BLaER1 treated with 17β-estradiol and CSF1 and Interleukin-3, amounts not matched to agents 10 nM and 100 nM (cell line): Measurements from ENCODE around the gene CUX1.

Experiments
- H3K27ac ChIP-seq, 11 experiments: shearing (Covaris generic); formaldehyde crosslinking; 2 replicates each; pipeline ENCODE4 v1.8.1; 2022
- H3K27me3 ChIP-seq, 11 experiments: shearing (Covaris generic); formaldehyde crosslinking; 2 replicates each; pipeline ENCODE4 v1.8.1; 2022
- H3K36me3 ChIP-seq, 11 experiments: shearing (Covaris generic); formaldehyde crosslinking; 2 replicates each; pipeline ENCODE4 v1.8.1; 2022
- H3K4me1 ChIP-seq, 10 experiments: shearing (Covaris generic); formaldehyde crosslinking; 2 replicates each; pipeline ENCODE4 v1.8.1; 2022
- H3K4me2 ChIP-seq, 11 experiments: shearing (Covaris generic); formaldehyde crosslinking; 2 replicates each; pipeline ENCODE4 v1.8.1; 2022
- H3K4me3 ChIP-seq, 10 experiments: shearing (Covaris generic); formaldehyde crosslinking; 2 replicates each; pipeline ENCODE4 v1.8.1; 2022
- H3K9ac ChIP-seq, 11 experiments: shearing (Covaris generic); formaldehyde crosslinking; 2 replicates each; pipeline ENCODE4 v1.8.1; 2022
- H3K9me3 ChIP-seq, 11 experiments: shearing (Covaris generic); formaldehyde crosslinking; replicated peaks in 1 of 11; 2 replicates each; pipeline ENCODE4 v1.8.1; 2022
- H4K20me1 ChIP-seq, 11 experiments: shearing (Covaris generic); formaldehyde crosslinking; 2 replicates each; pipeline ENCODE4 v1.8.1; 2022
- Cebpa-rat ChIP-seq, 11 experiments: shearing (Covaris generic); IDR thresholded peaks; 2 replicates each; pipeline ENCODE4 v1.8.1; 2022

The CUX1 gene

GRCh38 chr7:102054158-102054557, 236.7 kb downstream of the CUX1 start:
- H4K20me1 ChIP-seq: peaks cover 0 to 28% (median 0%) of the 10 kb centered on the region in 11 experiments; a peak in 10 of 22 replicates
- H3K36me3 ChIP-seq: peaks cover 10 to 82% (median 54%) of the 10 kb centered on the region in 11 experiments; a peak in 21 of 22 replicates
- H3K27me3 ChIP-seq: no peaks in the 10 kb centered on the region
- peaks cover 27 to 58% (median 53%) of the 10 kb centered on the region in 11 experiments for H3K9me3 ChIP-seq
- no peak for TF ChIP-seq Cebpa-rat (IDR thresholded peaks at IDR 0.05)
- peaks cover 9 to 48% (median 38%) of the 10 kb centered on the region in 10 experiments; a peak in 19 of 20 replicates for H3K4me1 ChIP-seq
- H3K27ac ChIP-seq: no peak overlapping the region
- H3K9ac ChIP-seq: no peak overlapping the region
- H3K4me2 ChIP-seq: peak overlapping the region in 1 of 11 experiments; percentile 30; a peak in 2 of 22 replicates
- no peak overlapping the region for H3K4me3 ChIP-seq

DNA sequence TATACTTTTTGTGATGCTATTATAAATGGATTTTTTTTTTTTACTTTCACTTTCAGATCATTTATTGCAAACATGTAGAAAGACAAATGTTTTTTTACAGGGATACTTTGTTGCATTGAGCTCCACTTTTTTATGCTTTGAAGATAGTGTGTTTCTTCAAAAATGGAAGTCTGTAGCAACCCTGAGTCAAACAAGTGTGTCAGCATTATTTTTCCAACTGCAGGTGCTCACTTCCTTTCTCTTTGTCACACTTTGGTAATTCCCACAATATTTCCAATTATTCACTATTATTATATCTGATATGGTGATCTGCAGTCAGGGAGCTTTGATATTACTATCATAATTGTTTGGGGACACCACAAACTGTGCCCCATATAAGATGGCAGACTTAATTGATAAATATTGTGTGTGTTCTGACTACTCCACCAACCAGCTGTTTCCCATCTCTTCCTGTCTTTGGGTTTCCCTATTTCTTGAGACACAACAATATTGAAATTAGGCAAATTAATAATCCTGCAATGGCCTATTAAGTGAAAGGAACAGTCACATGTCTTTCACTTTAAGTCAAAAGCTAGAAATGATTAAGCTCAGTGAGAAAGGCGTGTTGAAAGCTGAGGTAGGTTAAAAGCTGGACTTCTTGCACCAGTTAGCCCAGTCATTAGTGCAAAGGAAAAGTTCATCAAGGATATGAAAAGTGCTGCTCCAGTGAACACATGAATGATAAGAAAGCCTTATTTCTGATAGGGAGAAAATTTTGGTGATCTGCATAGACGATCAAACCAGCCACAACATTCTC, 238.0 kb downstream of the CUX1 start:
- H3K36me3 ChIP-seq: peaks cover 10 to 73% (median 49%) of the 10 kb centered on the region in 11 experiments; a peak in 21 of 22 replicates
- peaks cover 27 to 58% (median 53%) of the 10 kb centered on the region in 11 experiments for H3K9me3 ChIP-seq
- H4K20me1 ChIP-seq: peaks cover 0 to 15% (median 0%) of the 10 kb centered on the region in 11 experiments; a peak in 8 of 22 replicates

GRCh38 chr7:102059524-102059923, 242.1 kb downstream of the CUX1 start:
- Histone ChIP-seq H3K36me3 (peaks cover 10 to 41% (median 29%) of the 10 kb centered on the region in 11 experiments; a peak in 21 of 22 replicates), H3K9ac (no peak overlapping the region), H4K20me1 (peaks cover 2 to 42% (median 15%) of the 10 kb centered on the region in 11 experiments; a peak in 15 of 22 replicates), H3K4me1 (peaks cover 47 to 65% (median 57%) of the 10 kb centered on the region in 10 experiments), H3K4me2 (no peak overlapping the region), H3K9me3 (peaks cover 12 to 34% (median 29%) of the 10 kb centered on the region in 11 experiments; a peak in 21 of 22 replicates), H3K27me3 (no peaks in the 10 kb centered on the region), H3K4me3 (no peak overlapping the region), H3K27ac (no peak overlapping the region)
- TF ChIP-seq Cebpa-rat (IDR thresholded peaks at IDR 0.05): no peak

More for the DNA sequence above, 238.0 kb downstream of the CUX1 start:
- Histone ChIP-seq H3K4me3 (no peak overlapping the region), H3K4me2 (peak overlapping the region in 9 of 11 experiments; percentile 6 to 46 (median 19); a peak in 9 of 22 replicates), H3K27ac (no peak overlapping the region; a peak in 1 of 22 replicates), H3K9ac (no peak overlapping the region), H3K27me3 (no peaks in the 10 kb centered on the region), H3K4me1 (peaks cover 9 to 39% (median 28%) of the 10 kb centered on the region in 10 experiments; a peak in 18 of 20 replicates)
- TF ChIP-seq Cebpa-rat (IDR thresholded peaks at IDR 0.05): no peak

GRCh38 chr7:102061354-102061945, 244.0 kb downstream of the CUX1 start:
- peak overlapping the region; percentile 54 to 87 (median 78) for H3K27ac ChIP-seq
- peaks cover 56 to 76% (median 62%) of the 10 kb centered on the region in 10 experiments for H3K4me1 ChIP-seq
- peaks cover 5 to 61% (median 25%) of the 10 kb centered on the region in 11 experiments; a peak in 16 of 22 replicates for H4K20me1 ChIP-seq
- H3K27me3 ChIP-seq: no peaks in the 10 kb centered on the region
- H3K36me3 ChIP-seq: peaks cover 2 to 37% (median 20%) of the 10 kb centered on the region in 11 experiments; a peak in 20 of 22 replicates
- no peak overlapping the region for H3K4me3 ChIP-seq
- peak overlapping the region in 10 of 11 experiments; percentile 40 to 70 (median 62); a peak in 18 of 22 replicates for H3K9ac ChIP-seq
- no peak for TF ChIP-seq Cebpa-rat (IDR thresholded peaks at IDR 0.05)
- H3K9me3 ChIP-seq: peaks cover 2 to 15% (median 12%) of the 10 kb centered on the region in 11 experiments; a peak in 21 of 22 replicates
- H3K4me2 ChIP-seq: peak overlapping the region; percentile 56 to 89 (median 78)

DNA sequence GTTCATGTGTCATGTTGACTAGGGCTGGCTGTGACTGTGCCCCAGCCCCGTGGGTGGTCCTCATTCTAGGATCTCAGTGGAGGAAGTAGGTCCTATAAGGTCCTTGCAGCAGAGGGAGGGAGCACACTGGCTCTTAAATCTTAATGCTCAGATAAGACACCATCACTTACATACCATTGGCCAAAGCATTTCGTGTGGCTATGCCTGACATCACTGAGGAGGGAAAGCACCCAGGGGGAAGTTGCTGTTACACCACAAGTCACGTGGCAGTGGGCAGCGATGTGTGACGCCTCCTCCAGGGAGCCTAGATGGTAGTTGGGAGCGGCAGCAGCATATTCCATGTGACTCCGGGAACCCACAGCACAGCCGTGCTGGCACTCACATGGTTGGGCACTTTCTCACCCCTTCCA, 244.6 kb downstream of the CUX1 start:
- Histone ChIP-seq H3K9me3 (peaks cover 0 to 10% (median 7%) of the 10 kb centered on the region in 11 experiments; a peak in 19 of 22 replicates), H3K27ac (peak overlapping the region; percentile 54 to 87 (median 78); a peak in 21 of 22 replicates), H3K4me2 (peak overlapping the region; percentile 56 to 89 (median 78)), H3K4me1 (peaks cover 57 to 81% (median 64%) of the 10 kb centered on the region in 10 experiments), H4K20me1 (peaks cover 5 to 64% (median 25%) of the 10 kb centered on the region in 11 experiments; a peak in 16 of 22 replicates), H3K4me3 (no peak overlapping the region), H3K9ac (peak overlapping the region; percentile 40 to 70 (median 56); a peak in 17 of 22 replicates), H3K36me3 (peaks cover 0 to 34% (median 17%) of the 10 kb centered on the region in 11 experiments; a peak in 19 of 22 replicates), H3K27me3 (no peaks in the 10 kb centered on the region)
- peak in 4 of 11 experiments; percentile 14 to 71 (median 55); a peak in 4 of 22 replicates for TF ChIP-seq Cebpa-rat (IDR thresholded peaks at IDR 0.05)

DNA sequence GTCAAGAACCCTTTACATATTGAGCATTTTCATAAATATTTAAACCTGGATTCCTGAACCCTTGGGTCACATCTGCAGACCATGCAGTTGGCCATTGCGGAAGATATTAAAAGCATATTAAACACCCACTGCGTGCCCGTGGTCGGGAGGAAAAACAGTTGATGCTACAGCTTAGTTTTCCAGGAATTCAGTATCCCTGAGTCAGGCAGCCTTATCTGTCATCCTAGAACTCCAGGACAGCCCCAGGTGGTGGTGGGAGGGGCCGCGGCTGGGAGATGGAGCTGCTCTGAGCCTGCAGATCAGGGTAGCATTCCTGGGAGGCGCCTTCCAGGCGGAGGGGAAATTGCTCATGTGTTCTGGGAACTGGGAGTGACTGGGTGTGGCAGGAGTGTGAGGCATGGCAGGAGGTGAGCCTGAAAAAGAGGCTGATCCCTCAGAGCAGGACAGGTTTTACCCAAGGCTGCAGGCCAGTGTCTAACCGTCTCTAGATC, 246.3 kb downstream of the CUX1 start:
- Histone ChIP-seq H3K4me2 (peak overlapping the region; percentile 56 to 89 (median 77); a peak in 20 of 22 replicates), H3K27ac (peak overlapping the region in 9 of 11 experiments; percentile 2 to 87 (median 72); a peak in 14 of 22 replicates), H3K4me1 (peaks cover 57 to 81% (median 63%) of the 10 kb centered on the region in 10 experiments), H3K9ac (peak overlapping the region in 4 of 11 experiments; percentile 11 to 44 (median 40); a peak in 5 of 22 replicates), H3K27me3 (no peaks in the 10 kb centered on the region), H3K9me3 (no peaks in the 10 kb centered on the region), H3K36me3 (peaks cover 12 to 32% (median 25%) of the 10 kb centered on the region in 11 experiments; a peak in 21 of 22 replicates), H4K20me1 (peaks cover 5 to 67% (median 28%) of the 10 kb centered on the region in 11 experiments; a peak in 16 of 22 replicates), H3K4me3 (no peak overlapping the region)
- TF ChIP-seq Cebpa-rat (IDR thresholded peaks at IDR 0.05): no peak

- no peak overlapping the region for H3K4me3 ChIP-seq
- H3K36me3 ChIP-seq: peaks cover 16 to 38% (median 31%) of the 10 kb centered on the region in 11 experiments
- H3K9me3 ChIP-seq: peaks cover 0 to 4% (median 0%) of the 10 kb centered on the region in 11 experiments; a peak in 1 of 22 replicates
- H3K4me2 ChIP-seq: peak overlapping the region; percentile 56 to 89 (median 77); a peak in 21 of 22 replicates
- peak overlapping the region in 9 of 11 experiments; percentile 2 to 87 (median 65); a peak in 16 of 22 replicates for H3K27ac ChIP-seq
- H3K9ac ChIP-seq: peak overlapping the region in 4 of 11 experiments; percentile 11 to 44 (median 40); a peak in 5 of 22 replicates
- no peak for TF ChIP-seq Cebpa-rat (IDR thresholded peaks at IDR 0.05)
- H3K4me1 ChIP-seq: peaks cover 57 to 81% (median 61%) of the 10 kb centered on the region in 10 experiments
- H4K20me1 ChIP-seq: peaks cover 5 to 67% (median 32%) of the 10 kb centered on the region in 11 experiments; a peak in 16 of 22 replicates
- H3K27me3 ChIP-seq: no peaks in the 10 kb centered on the region
These were observed 247.1 kb downstream of the CUX1 start for GRCh38 chr7:102064361-102065025.
